ENCODE measurements around the gene SORCS2. TPM values are rescaled to one million over a fixed set of nuclear protein-coding genes. Genes with fewer than 3 reads are reported as not detected.

SORCS2 gene
- total RNA-seq, 4 donors from 2014 or later: 0.26 to 17.1 (median 2.9) TPM

DNA sequence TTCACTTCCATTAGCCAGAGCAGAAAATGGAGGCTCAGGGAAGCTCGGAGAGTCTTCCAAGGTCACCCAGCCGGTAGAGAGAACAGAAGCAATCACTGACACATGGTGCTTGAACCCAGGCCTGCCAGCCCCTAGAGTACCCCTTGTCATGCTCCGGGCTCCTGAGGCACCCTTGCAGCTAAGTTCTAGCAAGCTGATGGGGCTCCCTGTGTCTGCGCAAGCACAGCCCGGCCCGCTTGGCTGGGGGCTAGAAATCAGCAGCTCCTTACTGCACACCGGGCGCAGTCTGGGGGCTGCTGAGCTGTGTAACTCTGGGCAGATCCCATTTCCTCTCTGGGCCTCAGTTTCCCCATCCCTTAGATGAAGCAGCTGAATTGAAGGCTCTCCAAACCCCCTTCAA lies 344.5 kb downstream of the SORCS2 start:
- H3K4me1 ChIP-seq: no peaks in the 10 kb centered on the region
- no peaks in the 10 kb centered on the region for H3K9me3 ChIP-seq
- no peaks in the 10 kb centered on the region for H3K27me3 ChIP-seq
- no peak overlapping the region for H3K27ac ChIP-seq
- TF ChIP-seq POLR2A (IDR thresholded peaks at IDR 0.05): no peak
- intact Hi-C loops (cut with DNase I; ENCODE audit: low total_unique reads): no loop called here
- no peaks in the 10 kb centered on the region for H3K36me3 ChIP-seq
- DNase-seq: no peak
- H3K4me3 ChIP-seq: no peak overlapping the region

DNA sequence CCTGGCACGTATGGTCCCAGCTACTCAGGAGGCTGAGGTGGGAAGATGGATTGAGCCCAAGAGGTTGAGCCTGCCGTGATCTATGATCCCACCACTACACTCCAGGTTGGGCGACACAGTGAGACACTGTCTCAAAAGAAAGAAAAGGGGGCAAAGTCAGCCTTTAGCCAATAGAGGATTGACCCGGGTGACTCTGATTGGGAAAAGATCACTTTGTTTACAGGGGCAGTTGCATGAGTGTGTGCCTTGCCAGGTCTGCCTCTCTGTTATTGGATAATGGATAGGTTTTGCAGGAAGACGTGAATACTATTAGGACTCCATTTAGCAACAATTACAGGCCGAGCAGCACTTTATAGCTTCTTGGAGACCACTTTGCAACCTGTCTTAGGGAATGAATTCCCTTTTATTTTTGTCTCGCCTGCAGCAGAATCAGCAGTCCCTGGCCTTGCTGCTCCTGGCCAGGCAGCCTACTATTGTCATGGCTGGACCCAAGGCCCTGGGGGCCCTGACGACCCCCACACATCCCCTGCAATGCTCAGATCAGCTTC lies 345.6 kb downstream of the SORCS2 start:
- H3K4me1 ChIP-seq: no peaks in the 10 kb centered on the region

DNA sequence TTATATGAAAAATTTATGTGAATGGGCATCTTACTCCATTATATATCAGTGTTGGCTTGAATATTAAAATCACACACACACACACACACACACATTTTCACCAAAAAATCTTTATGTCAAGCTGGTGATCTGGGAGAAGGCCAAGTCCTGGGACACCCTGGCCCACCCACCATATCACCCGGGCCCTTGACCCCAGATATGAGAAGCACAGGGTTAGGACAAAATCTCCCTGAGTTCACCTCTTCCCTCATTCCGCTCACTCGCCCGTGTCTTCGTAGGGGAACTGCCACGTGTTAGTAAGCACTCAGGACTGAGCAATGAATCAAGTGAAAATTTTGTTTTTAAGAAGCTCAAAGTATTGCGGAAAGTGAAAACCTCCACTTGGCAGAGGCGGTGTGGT lies 346.2 kb downstream of the SORCS2 start:
- Histone ChIP-seq H3K4me1 (no peaks in the 10 kb centered on the region), H3K36me3 (no peaks in the 10 kb centered on the region), H3K4me3 (no peak overlapping the region), H3K9me3 (no peaks in the 10 kb centered on the region), H3K27ac (no peak overlapping the region), H3K27me3 (no peaks in the 10 kb centered on the region)
- DNase-seq: no peak
- intact Hi-C loops (cut with DNase I; ENCODE audit: low total_unique reads): no loop called here
- no peak for TF ChIP-seq POLR2A (IDR thresholded peaks at IDR 0.05)
- TF ChIP-seq, protein P1, sequence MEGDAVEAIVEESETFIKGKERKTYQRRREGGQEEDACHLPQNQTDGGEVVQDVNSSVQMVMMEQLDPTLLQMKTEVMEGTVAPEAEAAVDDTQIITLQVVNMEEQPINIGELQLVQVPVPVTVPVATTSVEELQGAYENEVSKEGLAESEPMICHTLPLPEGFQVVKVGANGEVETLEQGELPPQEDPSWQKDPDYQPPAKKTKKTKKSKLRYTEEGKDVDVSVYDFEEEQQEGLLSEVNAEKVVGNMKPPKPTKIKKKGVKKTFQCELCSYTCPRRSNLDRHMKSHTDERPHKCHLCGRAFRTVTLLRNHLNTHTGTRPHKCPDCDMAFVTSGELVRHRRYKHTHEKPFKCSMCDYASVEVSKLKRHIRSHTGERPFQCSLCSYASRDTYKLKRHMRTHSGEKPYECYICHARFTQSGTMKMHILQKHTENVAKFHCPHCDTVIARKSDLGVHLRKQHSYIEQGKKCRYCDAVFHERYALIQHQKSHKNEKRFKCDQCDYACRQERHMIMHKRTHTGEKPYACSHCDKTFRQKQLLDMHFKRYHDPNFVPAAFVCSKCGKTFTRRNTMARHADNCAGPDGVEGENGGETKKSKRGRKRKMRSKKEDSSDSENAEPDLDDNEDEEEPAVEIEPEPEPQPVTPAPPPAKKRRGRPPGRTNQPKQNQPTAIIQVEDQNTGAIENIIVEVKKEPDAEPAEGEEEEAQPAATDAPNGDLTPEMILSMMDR (IDR thresholded peaks at IDR 0.05): no peak

More for the DNA sequence above, 345.6 kb downstream of the SORCS2 start:
- no peak for DNase-seq
- H3K9me3 ChIP-seq: no peaks in the 10 kb centered on the region
- intact Hi-C loops (cut with DNase I; ENCODE audit: low total_unique reads): no loop called here
- no peaks in the 10 kb centered on the region for H3K27me3 ChIP-seq
- no peak overlapping the region for H3K27ac ChIP-seq
- H3K4me3 ChIP-seq: no peak overlapping the region
- TF ChIP-seq POLR2A (IDR thresholded peaks at IDR 0.05): no peak
- TF ChIP-seq, protein P1 (IDR thresholded peaks at IDR 0.05): no peak
- H3K36me3 ChIP-seq: no peaks in the 10 kb centered on the region

DNA sequence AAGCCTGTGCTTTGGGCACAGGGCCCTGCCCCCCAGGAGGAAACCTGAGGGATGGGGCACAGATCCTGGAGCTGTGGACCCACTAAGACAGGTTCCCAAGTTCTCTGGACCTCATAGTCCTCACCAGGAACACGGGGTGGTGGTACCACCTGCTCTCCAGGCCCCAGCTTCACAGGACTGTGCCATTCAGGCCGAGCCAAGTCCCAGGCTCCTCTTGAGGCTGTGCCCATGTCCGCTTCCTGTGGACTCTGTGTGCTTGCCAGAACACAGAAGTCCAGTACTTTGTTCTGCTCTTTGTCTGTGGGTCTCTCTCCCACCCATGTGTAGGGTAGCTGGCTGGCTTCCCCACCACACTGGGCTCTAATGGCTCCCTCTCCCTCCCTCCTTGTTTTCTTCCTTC lies 346.8 kb downstream of the SORCS2 start:
- Histone ChIP-seq H3K27ac (no peak overlapping the region), H3K27me3 (no peaks in the 10 kb centered on the region), H3K36me3 (no peaks in the 10 kb centered on the region), H3K4me1 (no peaks in the 10 kb centered on the region), H3K4me3 (no peak overlapping the region), H3K9me3 (no peaks in the 10 kb centered on the region)
- no peak for TF ChIP-seq POLR2A (IDR thresholded peaks at IDR 0.05)
- TF ChIP-seq, protein P1 (IDR thresholded peaks at IDR 0.05): no peak
- intact Hi-C loops (cut with DNase I; ENCODE audit: low total_unique reads): no loop called here
- DNase-seq: no peak

DNA sequence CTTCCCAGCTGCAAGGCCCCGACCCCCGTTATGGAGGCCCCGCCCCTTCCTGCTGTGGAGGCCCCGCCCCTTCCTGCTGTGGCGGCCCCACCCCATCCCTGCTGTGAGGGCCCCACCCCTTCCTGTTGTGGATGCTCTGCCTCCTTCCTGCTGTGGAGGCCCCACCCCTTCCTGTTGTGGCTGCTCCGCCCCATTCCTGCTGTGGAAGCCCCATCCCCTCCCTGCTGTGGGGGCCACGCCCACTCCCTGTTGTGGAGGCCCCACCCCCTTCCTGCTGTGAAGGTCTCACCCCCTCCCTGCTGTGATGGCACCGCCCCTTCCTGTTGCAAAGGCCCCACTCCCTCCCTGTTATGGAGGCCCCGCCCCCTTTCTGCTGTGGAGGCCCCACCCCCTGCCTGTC lies 347.3 kb downstream of the SORCS2 start:
- intact Hi-C loops (cut with DNase I; ENCODE audit: low total_unique reads): no loop called here
- Histone ChIP-seq H3K9me3 (no peaks in the 10 kb centered on the region), H3K4me3 (no peak overlapping the region), H3K36me3 (no peaks in the 10 kb centered on the region), H3K4me1 (no peaks in the 10 kb centered on the region), H3K27ac (no peak overlapping the region), H3K27me3 (no peaks in the 10 kb centered on the region)
- TF ChIP-seq POLR2A (IDR thresholded peaks at IDR 0.05): no peak
- TF ChIP-seq, protein P1 (IDR thresholded peaks at IDR 0.05): no peak
- DNase-seq: no peak

DNA sequence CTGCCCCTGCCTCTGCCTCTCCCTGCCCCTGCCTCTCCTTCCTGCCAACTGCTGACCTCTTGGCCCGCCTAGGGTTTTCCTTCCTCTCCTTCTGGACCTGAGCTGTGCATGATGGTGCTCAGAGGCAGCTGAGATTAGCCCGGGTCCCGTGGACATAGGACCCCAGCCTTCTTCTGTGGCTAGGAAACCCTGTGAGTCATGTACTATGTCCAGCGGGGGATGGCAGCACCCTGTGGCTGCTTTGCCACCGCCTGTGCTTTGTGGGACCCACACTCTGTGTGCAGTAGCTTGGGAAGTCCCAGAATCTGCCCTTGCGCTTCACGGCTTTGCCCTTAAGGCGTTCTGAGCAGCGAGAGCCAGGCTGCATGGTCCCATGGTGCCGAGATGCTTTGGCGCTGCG lies 347.9 kb downstream of the SORCS2 start:
- Histone ChIP-seq H3K9me3 (no peaks in the 10 kb centered on the region), H3K36me3 (no peaks in the 10 kb centered on the region), H3K27ac (no peak overlapping the region), H3K4me1 (no peaks in the 10 kb centered on the region), H3K27me3 (no peaks in the 10 kb centered on the region), H3K4me3 (no peak overlapping the region)
- intact Hi-C loops (cut with DNase I; ENCODE audit: low total_unique reads): no loop called here
- TF ChIP-seq, protein P1 (IDR thresholded peaks at IDR 0.05): no peak
- TF ChIP-seq POLR2A (IDR thresholded peaks at IDR 0.05): no peak
- no peak for DNase-seq

All from uterus (tissue), 4 donors.